GM12891 (cell line): ENCODE results near the gene MARCHF3.
"Not testable (repeated sequence)": the region's sequence is repeated elsewhere in the genome, so short reads cannot be mapped to it uniquely, and the experiment has no call there.

Source experiments
- DNase-seq: peaks from one replicate; pipeline ENCODE4 v3.0.0; 2011; ENCODE audit warnings: low spot score; ENCODE audit not compliant: insufficient read length
- FAIRE-seq: peaks from 2 replicates; lab custom pipeline; 2011; peaks lifted over from hg19 to GRCh38; lab: Jason Lieb, UNC
- PAX5 ChIP-seq: IDR thresholded peaks from 2 replicates; pipeline ENCODE4 v1.6.1; 2011; ENCODE audit warnings: low read length, moderate library complexity, mild to moderate bottlenecking; ENCODE audit not compliant: insufficient read depth, severe bottlenecking
- POLR2A ChIP-seq: IDR thresholded peaks from 2 replicates; pipeline ENCODE4 v1.6.1; 2011; ENCODE audit warnings: low read depth, low read length, control low read depth
- POLR2AphosphoS5 ChIP-seq: IDR thresholded peaks from 2 replicates; pipeline ENCODE4 v1.6.1; 2011; ENCODE audit warnings: low read depth, low read length, control low read depth
- POU2F2 ChIP-seq: IDR thresholded peaks from 2 replicates; pipeline ENCODE4 v1.6.1; 2011; ENCODE audit warnings: low read depth, mild to moderate bottlenecking, control low read depth, low read length, moderate library complexity
- SPI1 ChIP-seq: IDR thresholded peaks from 2 replicates; pipeline ENCODE4 v1.6.1; 2011; ENCODE audit warnings: low read depth, low read length, control low read depth
- TAF1 ChIP-seq: IDR thresholded peaks from 2 replicates; pipeline ENCODE4 v1.6.1; 2011; ENCODE audit warnings: low read depth, low read length, control low read depth

Gene MARCHF3

DNA sequence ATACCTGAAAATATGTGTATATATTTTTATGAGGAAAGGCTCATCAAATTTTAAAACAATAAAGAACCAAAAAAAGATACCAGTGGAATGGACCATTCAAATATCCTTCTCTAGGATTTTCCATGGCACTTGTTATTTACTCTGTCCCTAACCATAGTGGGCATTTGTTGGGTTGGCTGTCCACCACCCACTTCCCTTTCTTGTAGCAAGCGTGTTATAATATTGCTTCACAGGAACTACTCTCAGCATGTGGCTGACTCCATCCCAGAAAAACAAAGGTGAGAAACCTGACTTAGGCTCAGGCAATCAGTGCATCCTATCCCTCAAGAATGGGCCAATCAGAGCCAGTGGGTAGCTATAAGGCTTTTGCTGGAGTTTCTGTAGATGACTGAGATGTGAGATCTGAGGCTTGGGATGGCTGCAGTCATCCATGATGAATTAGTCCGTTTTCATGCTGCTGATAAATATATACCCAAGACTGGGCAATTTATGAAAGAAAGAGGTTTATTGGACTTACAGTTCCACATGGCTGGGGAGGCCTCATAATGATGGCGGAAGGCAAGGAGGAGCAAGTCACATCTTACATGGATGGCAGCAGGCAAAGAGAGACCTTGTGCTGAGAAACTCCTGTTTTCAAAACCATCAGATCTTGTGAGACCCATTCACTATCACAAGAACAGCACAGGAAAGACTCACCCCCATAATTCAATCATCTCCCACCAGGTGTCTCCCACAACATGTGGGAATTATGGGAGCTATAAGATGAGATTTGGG lies 25.7 kb upstream of the MARCHF3 start:
- DNase-seq (no peak), FAIRE-seq (no peak)
- no peak for TF ChIP-seq TAF1

DNA sequence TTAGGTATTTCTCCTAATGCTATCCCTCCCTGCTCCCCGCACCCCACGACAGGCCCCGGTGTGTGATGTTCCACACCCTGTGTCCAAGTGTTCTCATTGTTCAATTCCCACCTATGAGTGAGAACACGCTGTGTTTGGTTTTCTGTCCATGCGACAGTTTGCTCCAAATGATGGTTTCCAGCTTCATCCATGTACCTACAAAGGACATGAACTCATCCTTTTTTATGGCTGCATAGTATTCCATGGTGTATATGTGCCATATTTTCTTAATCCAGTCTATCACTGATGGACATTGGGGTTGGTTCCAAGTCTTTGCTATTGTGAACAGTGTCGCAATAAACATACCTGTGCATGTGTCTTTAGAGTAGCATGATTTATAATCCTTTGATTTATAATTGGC lies 23.2 kb upstream of the MARCHF3 start:
- not testable (repeated sequence) for DNase-seq, FAIRE-seq

DNA sequence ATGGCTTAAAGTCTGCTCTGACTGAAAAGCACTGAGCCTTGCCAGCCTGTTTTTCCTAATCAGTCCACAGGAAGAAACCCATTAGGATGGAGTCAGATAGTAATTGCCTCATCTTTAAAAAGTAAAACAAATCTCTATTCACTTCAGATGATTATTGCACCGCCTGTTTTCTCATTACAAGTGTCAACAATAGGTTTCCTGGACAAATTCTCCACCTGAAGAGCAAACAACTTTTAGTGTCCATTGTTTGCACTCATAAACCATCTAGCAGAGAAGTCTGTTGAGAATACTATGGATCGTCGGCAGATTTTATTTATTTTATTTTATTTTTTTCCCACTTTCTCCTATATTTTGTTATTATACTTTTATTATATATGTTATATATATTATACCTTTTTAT lies 22.7 kb upstream of the MARCHF3 start:
- TF ChIP-seq SPI1 (no peak), POU2F2 (no peak), PAX5 (no peak), POLR2AphosphoS5 (no peak), TAF1 (no peak)
- DNase-seq, result no peak
- no peak for FAIRE-seq

DNA sequence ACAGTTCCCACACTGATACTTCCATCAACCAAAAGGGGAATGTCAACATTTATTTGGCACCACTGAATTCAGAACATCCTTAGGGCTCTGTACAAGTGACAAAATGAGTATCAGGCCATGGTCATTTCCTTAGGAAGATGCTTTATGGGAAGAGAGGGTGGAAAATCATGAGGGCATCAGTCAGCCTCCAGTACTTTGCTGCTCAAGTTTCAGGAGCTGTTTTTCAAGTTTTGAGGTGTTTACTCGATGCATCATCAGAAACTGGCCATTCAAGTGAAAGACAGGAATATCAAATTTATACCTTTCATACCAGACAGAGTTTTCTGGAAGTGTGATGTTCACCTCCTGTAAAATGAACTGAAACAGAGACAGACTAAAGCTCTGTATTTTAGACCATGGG lies 21.2 kb upstream of the MARCHF3 start:
- DNase-seq, result no peak
- TF ChIP-seq POLR2AphosphoS5 (no peak), SPI1 (no peak), POLR2A (no peak), PAX5 (no peak), POU2F2 (no peak), TAF1 (no peak)
- no peak for FAIRE-seq

DNA sequence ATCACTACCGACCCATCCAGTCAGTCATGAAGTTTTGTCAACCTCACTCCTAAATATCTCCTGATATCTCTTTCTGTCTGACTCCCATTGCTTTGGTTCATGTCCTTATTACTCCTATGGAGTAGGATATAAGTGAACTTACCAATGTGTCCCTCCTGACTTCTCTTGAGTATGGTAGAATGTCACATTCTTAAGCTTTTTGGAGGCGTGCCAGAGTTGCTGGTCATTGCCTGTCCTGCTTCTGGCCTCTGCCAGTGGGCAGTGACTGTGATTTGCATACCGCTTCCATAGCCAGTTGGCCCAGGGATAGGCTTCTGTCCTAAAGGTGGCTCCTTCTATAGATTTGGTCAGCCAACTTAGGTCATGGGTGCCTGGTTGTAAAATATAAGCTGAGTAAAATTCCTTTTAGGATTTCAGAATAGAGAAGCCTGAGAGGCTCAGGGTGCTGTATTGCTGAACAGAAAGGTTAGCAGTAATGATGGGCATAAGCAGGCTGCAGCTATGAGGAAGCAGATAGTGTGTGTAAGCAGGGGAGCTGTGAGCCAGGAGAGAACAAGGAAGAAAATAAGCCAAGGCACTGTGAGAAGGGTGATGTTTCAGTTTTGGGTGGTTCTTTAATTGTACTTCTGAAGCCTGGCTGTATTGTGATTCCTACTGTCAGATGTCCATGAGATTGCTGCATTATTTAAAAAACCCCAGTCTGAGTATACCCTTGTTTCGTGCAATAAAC lies 16.1 kb upstream of the MARCHF3 start:
- no peak for TF ChIP-seq TAF1
- TF ChIP-seq POLR2AphosphoS5, result no peak
- TF ChIP-seq PAX5, result no peak
- TF ChIP-seq POLR2A, result no peak
- TF ChIP-seq POU2F2, result no peak
- no peak for TF ChIP-seq SPI1
- FAIRE-seq, result no peak

DNA sequence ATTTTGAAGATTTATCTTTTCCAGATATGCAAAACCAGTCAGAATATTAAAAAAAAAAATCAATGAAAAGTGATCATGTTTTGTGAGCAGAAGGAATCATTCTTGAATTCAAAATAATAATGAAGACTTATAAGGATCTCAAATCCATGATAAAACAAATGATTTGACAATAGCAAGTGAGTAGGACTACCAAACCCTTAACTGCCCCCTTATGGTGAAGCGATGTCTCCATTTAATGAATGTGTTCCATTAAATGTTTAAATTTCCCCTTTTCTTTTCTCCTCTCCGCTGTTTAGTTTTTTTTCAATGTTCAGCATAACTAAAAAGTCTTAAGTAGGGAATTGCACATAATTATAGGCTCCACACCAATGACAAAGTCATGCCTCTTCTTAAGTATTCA lies 12.2 kb upstream of the MARCHF3 start:
- FAIRE-seq (no peak), DNase-seq (no peak)
- TF ChIP-seq POLR2A (no peak), SPI1 (no peak), TAF1 (no peak), POU2F2 (no peak), PAX5 (no peak), POLR2AphosphoS5 (no peak)

More for the DNA sequence above, 16.1 kb upstream of the MARCHF3 start:
- DNase-seq, result no peak

DNA sequence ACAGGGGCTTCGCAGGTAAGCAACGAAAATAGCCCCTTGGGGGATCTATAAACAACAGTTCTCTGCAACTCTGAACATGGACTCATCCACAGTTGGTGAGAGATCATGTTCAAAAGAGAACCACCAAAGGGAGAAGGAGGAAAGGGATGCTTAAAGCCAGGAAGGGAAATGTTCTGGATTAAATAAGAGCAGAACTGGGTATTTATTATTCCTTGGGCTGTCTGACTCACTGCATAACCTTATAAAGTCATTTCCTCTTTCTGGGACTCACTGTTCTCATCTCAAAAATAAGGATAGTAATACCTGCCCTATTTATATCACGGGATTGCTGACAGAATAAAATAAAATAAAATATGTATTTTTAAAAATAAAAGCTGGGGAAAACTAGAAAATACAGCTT lies 11.2 kb upstream of the MARCHF3 start:
- no peak for DNase-seq
- no peak for FAIRE-seq
- TF ChIP-seq SPI1, result 0 out of 2 replicates have a peak, but pooled peaks have one; percentile 10
- no peak for TF ChIP-seq POLR2AphosphoS5
- TF ChIP-seq PAX5, result no peak
- no peak for TF ChIP-seq POLR2A
- no peak for TF ChIP-seq TAF1
- TF ChIP-seq POU2F2, result no peak

DNA sequence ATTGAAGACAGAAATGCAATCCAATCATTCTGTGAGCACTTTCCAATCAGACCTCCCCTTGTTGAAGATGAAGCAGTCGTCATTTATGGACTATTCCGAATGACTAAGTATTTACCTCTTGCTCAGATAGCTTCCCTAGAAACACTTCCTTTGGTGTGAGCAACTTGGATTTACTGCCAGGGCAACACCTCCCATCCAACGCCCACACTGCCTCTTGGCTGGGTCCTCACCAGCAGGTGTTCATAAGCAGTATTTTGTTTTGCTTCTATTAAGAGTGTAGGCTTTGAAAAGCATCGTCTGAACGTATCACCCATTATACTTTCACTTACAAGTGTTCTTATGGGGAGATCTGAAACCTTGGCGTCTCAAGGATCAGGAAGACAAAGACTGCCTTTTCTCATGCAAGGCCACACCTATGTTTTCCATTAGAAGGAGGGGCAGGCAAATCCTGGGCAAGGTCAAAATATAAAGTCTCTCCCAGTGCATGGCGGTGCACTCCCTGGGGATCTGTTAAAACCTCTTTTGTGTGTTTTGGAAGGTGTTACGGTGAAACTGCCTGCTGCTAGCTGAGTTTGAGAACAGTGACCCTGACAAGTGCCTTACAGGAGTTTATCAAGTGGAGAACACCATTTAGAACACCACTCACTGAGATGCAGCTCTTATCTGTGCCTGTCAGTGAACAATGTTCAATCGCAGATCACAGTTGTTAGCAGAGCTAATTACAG lies 10.6 kb upstream of the MARCHF3 start:
- no peak for TF ChIP-seq SPI1
- TF ChIP-seq POLR2AphosphoS5, result no peak
- TF ChIP-seq POLR2A, result no peak
- TF ChIP-seq PAX5, result no peak
- no peak for TF ChIP-seq TAF1
- no peak for TF ChIP-seq POU2F2
- FAIRE-seq (peak; percentile 48), DNase-seq (no peak)

DNA sequence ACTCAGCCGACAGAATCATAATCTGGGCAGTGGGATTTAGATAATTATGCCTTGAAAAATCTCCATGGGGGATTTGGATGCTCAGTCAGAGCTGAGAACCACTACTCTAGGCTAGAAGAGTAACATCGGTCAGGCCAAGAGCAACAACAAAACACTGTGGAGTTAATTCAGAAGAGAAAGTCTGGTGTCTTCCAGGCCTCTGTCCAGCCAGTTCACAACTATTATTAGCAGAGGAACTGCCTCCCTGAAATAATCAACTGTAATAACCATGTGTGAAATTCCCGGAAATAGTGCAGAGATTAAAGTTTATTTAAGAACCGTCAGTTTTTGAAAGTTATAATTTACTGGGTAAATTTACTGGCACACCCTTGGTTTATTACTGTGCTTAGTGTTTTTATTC lies 8.2 kb upstream of the MARCHF3 start:
- no peak for DNase-seq
- no peak for FAIRE-seq
- TF ChIP-seq POU2F2 (no peak), POLR2A (no peak), TAF1 (no peak), POLR2AphosphoS5 (no peak), SPI1 (no peak), PAX5 (no peak)

DNA sequence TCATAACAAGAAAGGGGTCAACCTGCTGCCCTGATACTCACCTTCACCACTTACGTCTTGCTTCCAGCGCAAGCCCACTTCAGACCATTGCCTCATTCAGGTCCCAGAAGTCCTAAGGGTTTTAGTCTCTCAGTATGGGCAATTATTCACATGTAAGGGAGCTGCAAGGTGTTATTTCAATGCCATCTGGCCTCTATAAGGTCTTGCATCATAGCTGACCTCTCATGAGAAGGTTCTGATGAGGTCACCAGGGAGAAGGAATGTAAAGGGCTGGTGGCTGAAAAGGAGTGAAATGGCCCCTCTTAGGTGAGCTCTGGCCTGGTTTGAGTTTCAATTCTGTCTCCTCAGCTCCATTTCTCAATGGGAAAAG lies 1.5 kb upstream of the MARCHF3 start:
- FAIRE-seq (no peak), DNase-seq (no peak)
- TF ChIP-seq POLR2AphosphoS5, result no peak
- no peak for TF ChIP-seq PAX5
- no peak for TF ChIP-seq POLR2A
- no peak for TF ChIP-seq POU2F2
- no peak for TF ChIP-seq TAF1
- no peak for TF ChIP-seq SPI1
